Suprapubic skin (tissue), 4 donors: Measurements from ENCODE around the gene CFAP58. TPM values are rescaled to one million over a fixed set of nuclear protein-coding genes. Genes with fewer than 3 reads are reported as not detected.

Source experiments
- DNase-seq, 2 donors: peaks; one replicate each; pipeline ENCODE4 v3.0.0-alpha.2; 2019; ENCODE audit warnings: low spot score in 2 of 2
- H3K27ac ChIP-seq: fragments of 200-600 bp; sonication (generic); one replicate; pipeline ENCODE4 v1.5.1; 2019
- H3K27me3 ChIP-seq: fragments of 200-600 bp; sonication (generic); one replicate; pipeline ENCODE4 v1.5.1; 2019
- H3K36me3 ChIP-seq: fragments of 200-600 bp; sonication (generic); one replicate; pipeline ENCODE4 v1.5.1; 2019
- H3K4me1 ChIP-seq: fragments of 200-600 bp; sonication (generic); one replicate; pipeline ENCODE4 v1.5.1; 2019
- H3K4me3 ChIP-seq: fragments of 200-600 bp; sonication (generic); one replicate; pipeline ENCODE4 v1.5.1; 2019; ENCODE audit warnings: mild to moderate bottlenecking
- H3K9me3 ChIP-seq: fragments of 200-600 bp; sonication (generic); one replicate; pipeline ENCODE4 v1.5.1; 2019
- EP300 ChIP-seq: sonication (generic); formaldehyde crosslinking; IDR thresholded peaks from one replicate; pipeline ENCODE4 v1.6.1; 2017; ENCODE audit warnings: antibody characterized with exemption
- POLR2A ChIP-seq, 2 donors: fragments of 450-650 bp; IDR thresholded peaks; one replicate each; pipeline ENCODE4 v1.6.1; 2017; ENCODE audit warnings: antibody characterized with exemption in 2 of 2, mild to moderate bottlenecking in 2 of 2, moderate library complexity in 2 of 2
- POLR2AphosphoS5 ChIP-seq, 3 donors: sonication (generic); formaldehyde crosslinking; IDR thresholded peaks; one replicate each; pipeline ENCODE4 v1.6.1; 2017; ENCODE audit warnings: antibody characterized with exemption in 3 of 3
- WGBS: methylation state at CpG from one replicate; pipeline ENCODE4 v1.1.5; 2018; 5-methylcytosine and 5-hydroxymethylcytosine counted together
- total RNA-seq, 4 donors: library from RNA; depleted of rRNA; stranded (reverse); fragments of >200 nt; gene quantifications; one replicate each; pipeline ENCODE4 v1.1.0, GENCODE V29; 2016
- TF ChIP-seq, protein P1 (sequence below), 2 donors: fragments of 200-600 bp in 1 of 2; fragments of 450-650 bp in 1 of 2; sonication (generic) in 1 of 2; IDR thresholded peaks; one replicate each; pipeline ENCODE4 v1.5.1; 2016 to 2019; ENCODE audit warnings: antibody characterized with exemption in 2 of 2, mild to moderate bottlenecking in 1 of 2, moderate library complexity in 1 of 2

Gene CFAP58
- total RNA-seq, 4 donors from 2014 or later: 0.13 to 1.0 (median 0.39) TPM

DNA sequence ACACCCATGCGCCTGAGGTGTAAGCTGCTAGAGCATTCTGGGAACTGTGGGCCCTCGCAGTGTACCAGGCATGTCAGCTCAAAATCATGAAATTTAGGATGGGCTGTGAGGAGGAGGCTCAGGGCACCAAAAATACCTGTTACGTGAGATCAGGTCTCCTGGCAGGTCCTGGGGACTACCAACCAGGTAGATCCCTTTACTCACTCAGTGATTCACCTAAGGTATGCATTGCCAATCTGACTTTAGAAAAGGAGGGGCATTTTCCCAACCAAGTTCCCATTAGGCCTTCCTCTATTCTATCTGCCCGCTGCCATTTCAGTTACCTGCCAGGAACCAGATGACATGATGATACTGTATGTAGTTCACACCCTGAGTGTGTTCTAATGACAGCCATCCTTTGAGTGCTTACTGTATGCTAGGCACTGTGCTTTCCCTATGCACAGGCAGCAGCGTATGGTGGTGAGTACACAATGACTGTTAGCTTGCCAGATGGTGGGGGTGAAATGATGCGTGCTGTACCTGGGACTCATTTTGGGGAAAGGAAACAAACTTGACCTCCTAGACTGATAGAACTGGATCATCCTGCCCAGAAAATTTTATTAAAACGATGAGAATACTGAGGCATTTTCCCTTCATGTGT, 62.0 kb downstream of the CFAP58 start:
- WGBS: 80% methylated on average over 7 of the region's 7 CpGs
- Histone ChIP-seq H3K36me3 (no peaks in the 10 kb centered on the region), H3K9me3 (no peaks in the 10 kb centered on the region), H3K27me3 (no peaks in the 10 kb centered on the region), H3K27ac (no peak overlapping the region), H3K4me1 (no peaks in the 10 kb centered on the region), H3K4me3 (no peak overlapping the region)
- TF ChIP-seq POLR2AphosphoS5 (IDR thresholded peaks at IDR 0.05) (no peak), POLR2A (IDR thresholded peaks at IDR 0.05) (no peak), EP300 (no peak)
- TF ChIP-seq, protein P1, sequence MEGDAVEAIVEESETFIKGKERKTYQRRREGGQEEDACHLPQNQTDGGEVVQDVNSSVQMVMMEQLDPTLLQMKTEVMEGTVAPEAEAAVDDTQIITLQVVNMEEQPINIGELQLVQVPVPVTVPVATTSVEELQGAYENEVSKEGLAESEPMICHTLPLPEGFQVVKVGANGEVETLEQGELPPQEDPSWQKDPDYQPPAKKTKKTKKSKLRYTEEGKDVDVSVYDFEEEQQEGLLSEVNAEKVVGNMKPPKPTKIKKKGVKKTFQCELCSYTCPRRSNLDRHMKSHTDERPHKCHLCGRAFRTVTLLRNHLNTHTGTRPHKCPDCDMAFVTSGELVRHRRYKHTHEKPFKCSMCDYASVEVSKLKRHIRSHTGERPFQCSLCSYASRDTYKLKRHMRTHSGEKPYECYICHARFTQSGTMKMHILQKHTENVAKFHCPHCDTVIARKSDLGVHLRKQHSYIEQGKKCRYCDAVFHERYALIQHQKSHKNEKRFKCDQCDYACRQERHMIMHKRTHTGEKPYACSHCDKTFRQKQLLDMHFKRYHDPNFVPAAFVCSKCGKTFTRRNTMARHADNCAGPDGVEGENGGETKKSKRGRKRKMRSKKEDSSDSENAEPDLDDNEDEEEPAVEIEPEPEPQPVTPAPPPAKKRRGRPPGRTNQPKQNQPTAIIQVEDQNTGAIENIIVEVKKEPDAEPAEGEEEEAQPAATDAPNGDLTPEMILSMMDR (IDR thresholded peaks at IDR 0.05): no peak
- DNase-seq: no peak

DNA sequence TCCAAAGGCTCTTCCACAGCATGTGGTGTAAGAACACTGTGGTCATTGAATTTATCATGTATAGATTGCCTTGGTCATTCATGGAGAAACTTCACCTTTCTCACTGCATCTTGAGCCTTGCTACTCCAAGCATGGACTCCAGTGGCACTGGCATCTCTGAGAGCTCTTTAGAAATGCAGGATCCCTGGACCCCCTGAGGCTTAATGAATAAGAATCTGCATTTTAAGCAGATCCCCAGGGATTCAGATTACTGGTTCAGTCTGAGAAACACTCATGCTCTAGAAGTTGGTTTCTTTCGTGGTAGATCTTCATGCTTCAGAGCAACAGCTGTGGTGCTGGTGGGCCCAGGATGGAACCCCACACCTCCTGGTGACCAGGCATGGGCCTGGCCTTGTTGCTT, 63.2 kb downstream of the CFAP58 start:
- no peaks in the 10 kb centered on the region for H3K27me3 ChIP-seq
- no peak overlapping the region for H3K27ac ChIP-seq
- no peak for DNase-seq
- no peaks in the 10 kb centered on the region for H3K36me3 ChIP-seq
- no peaks in the 10 kb centered on the region for H3K9me3 ChIP-seq
- TF ChIP-seq POLR2AphosphoS5 (IDR thresholded peaks at IDR 0.05) (no peak), POLR2A (IDR thresholded peaks at IDR 0.05) (no peak), EP300 (no peak)
- TF ChIP-seq, protein P1 (IDR thresholded peaks at IDR 0.05): no peak
- no peaks in the 10 kb centered on the region for H3K4me1 ChIP-seq
- no peak overlapping the region for H3K4me3 ChIP-seq
- WGBS: 82% methylated on average over 1 of the region's 1 CpG

DNA sequence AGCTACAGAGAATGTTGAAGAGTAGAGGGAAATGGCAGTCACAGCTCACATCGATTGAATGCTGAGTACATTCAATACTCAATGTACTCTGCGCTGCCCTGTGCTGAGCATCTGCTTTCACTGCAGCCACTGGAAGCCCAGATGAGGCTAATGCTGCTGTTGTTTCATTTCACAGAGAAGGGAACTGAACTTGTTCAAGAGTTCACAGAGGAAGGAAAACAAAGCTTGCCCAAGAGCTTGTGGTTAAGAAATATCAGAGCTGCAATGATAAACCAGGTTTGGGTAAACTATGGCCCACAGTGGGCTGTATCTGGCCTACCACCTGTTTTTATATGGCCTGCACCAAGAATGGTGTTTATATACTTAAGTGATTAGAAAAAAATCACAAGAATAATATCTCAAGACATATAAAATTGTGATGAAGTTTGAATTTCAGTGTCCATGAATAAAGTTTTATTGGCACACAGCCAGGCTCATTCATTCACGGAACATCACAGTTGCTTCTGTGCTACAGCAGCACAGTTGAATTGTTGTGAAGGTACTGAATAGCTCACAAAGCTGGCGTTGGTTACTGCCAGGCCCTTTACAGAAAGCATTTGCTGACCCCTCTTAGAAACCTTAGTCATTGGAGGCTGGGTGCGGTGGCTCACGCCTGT, 64.1 kb downstream of the CFAP58 start:
- no peak for TF ChIP-seq POLR2AphosphoS5 (IDR thresholded peaks at IDR 0.05)
- TF ChIP-seq POLR2A (IDR thresholded peaks at IDR 0.05): no peak
- TF ChIP-seq, protein P1 (IDR thresholded peaks at IDR 0.05): no peak
- TF ChIP-seq EP300: no peak
- H3K27me3 ChIP-seq: no peaks in the 10 kb centered on the region
- DNase-seq: no peak
- no peak overlapping the region for H3K4me3 ChIP-seq
- H3K9me3 ChIP-seq: no peaks in the 10 kb centered on the region
- WGBS: 83% methylated on average over 6 of the region's 6 CpGs
- H3K27ac ChIP-seq: no peak overlapping the region
- H3K4me1 ChIP-seq: no peaks in the 10 kb centered on the region
- no peaks in the 10 kb centered on the region for H3K36me3 ChIP-seq

DNA sequence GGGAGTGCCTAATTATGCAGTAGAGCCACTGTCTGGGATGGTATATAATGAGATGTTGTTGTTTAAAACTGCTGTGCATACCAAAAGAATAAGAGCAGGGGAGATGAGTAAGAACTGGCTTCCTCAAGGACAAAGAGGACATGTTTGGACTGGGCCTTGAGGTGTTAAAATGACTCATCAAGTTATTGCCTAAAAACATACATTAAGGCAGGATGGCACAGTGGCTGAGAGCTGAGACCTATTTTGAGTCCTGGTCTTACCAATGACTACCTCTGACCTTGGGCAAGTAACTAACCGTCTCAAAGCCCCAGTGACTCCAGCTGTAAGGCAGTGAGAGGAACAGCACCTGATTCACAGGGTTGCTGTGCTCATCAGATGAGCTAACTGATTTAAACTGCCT, 71.1 kb downstream of the CFAP58 start:
- Histone ChIP-seq H3K27ac (no peak overlapping the region), H3K9me3 (no peaks in the 10 kb centered on the region), H3K27me3 (no peaks in the 10 kb centered on the region), H3K4me3 (no peak overlapping the region), H3K4me1 (peaks cover 5% of the 10 kb centered on the region), H3K36me3 (no peaks in the 10 kb centered on the region)
- no peak for DNase-seq
- 69% methylated on average over 1 of the region's 1 CpG for WGBS
- TF ChIP-seq POLR2A (IDR thresholded peaks at IDR 0.05) (no peak), EP300 (no peak), POLR2AphosphoS5 (IDR thresholded peaks at IDR 0.05) (no peak)
- TF ChIP-seq, protein P1 (IDR thresholded peaks at IDR 0.05): no peak

DNA sequence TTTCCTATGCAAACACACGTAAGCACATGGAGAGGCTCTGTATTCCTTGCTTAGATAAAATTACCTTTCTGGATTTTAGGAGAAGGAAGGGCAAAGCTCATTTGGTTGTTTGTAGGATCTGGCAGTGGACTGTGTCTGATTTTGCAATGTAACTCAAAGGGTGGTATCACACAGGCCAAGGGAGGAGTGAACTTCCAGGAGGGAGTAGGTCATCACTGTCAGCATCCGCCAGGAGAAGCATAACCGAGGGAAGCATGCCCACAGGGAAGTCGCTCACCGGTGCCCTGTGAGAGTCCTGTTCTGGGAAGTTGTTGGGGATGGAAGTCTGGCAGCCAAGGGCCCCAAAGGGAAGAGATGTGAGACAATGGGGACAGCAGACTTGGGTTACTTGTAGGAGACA, 74.4 kb downstream of the CFAP58 start:
- no peaks in the 10 kb centered on the region for H3K36me3 ChIP-seq
- no peak overlapping the region for H3K27ac ChIP-seq
- H3K9me3 ChIP-seq: no peaks in the 10 kb centered on the region
- 79% methylated on average over 5 of the region's 5 CpGs for WGBS
- no peak overlapping the region for H3K4me3 ChIP-seq
- no peaks in the 10 kb centered on the region for H3K27me3 ChIP-seq
- no peak for DNase-seq
- TF ChIP-seq POLR2A (IDR thresholded peaks at IDR 0.05): no peak
- peaks cover 5% of the 10 kb centered on the region for H3K4me1 ChIP-seq
